ENCODE measurements around the gene COLGALT1.

- TF ChIP-seq RAD21 (IDR thresholded peaks at IDR 0.05; ENCODE audit: low read length), result no peak
- TF ChIP-seq CTCF (IDR thresholded peaks at IDR 0.05), result no peak
- no peak for TF ChIP-seq POLR2AphosphoS5 (IDR thresholded peaks at IDR 0.05; ENCODE audit: low read depth, low read length)
- no peak for TF ChIP-seq ZBTB33 (IDR thresholded peaks at IDR 0.05; ENCODE audit: borderline replicate concordance, low read depth)
- no peak for TF ChIP-seq SIN3A (IDR thresholded peaks at IDR 0.05; ENCODE audit: borderline replicate concordance, low read depth, low read length)
- no peak for TF ChIP-seq MXI1 (IDR thresholded peaks at IDR 0.05; ENCODE audit: low read depth, low read length)
- no peak for TF ChIP-seq TEAD4 (IDR thresholded peaks at IDR 0.05; ENCODE audit: borderline replicate concordance, insufficient read depth)
- TF ChIP-seq TAF1 (IDR thresholded peaks at IDR 0.05; ENCODE audit: borderline replicate concordance, low read depth, low read length), result no peak
- no peak for TF ChIP-seq MAX (IDR thresholded peaks at IDR 0.05; ENCODE audit: low read depth)
- TF ChIP-seq FOXJ3 (CRISPR knock-in tag; IDR thresholded peaks at IDR 0.05), result no peak
- TF ChIP-seq REST (IDR thresholded peaks at IDR 0.05; ENCODE audit: low read depth, low read length), result no peak
- TF ChIP-seq NRF1 (IDR thresholded peaks at IDR 0.05; ENCODE audit: low read depth, low read length), result no peak
- TF ChIP-seq GABPA (IDR thresholded peaks at IDR 0.05; ENCODE audit: low read depth), result no peak
- TF ChIP-seq EP300 (IDR thresholded peaks at IDR 0.05; ENCODE audit: borderline replicate concordance in 1 of 2, low read depth in 1 of 2, low read length in 1 of 2), result no peak
Observed at GRCh38 chr19:17623224-17623935, 67.9 kb downstream of the COLGALT1 start.

All from SK-N-SH (cell line).